ES-I3 (cell line): Measurements from ENCODE around the gene HS6ST2.
A peak's percentile ranks its signal among the peaks of the same experiment; 100 is the strongest.
"Not testable (repeated sequence)": the region's sequence is repeated elsewhere in the genome, so short reads cannot be mapped to it uniquely, and the experiment has no call there.

Experiments
- H3K36me3 ChIP-seq: 2 replicates; pipeline ENCODE4 v1.6.1; 2013; ENCODE audit warnings: mild to moderate bottlenecking, low read length, control low read depth, moderate library complexity; ENCODE audit not compliant: insufficient read depth
- H3K4me1 ChIP-seq: 2 replicates; pipeline ENCODE4 v1.6.1; 2013; ENCODE audit warnings: mild to moderate bottlenecking, control low read depth, low read length; ENCODE audit not compliant: insufficient read depth
- H3K9ac ChIP-seq: 2 replicates; pipeline ENCODE4 v1.6.1; 2013; ENCODE audit warnings: low read depth, mild to moderate bottlenecking, low read length, moderate library complexity
- H3K9me3 ChIP-seq: 2 replicates; pipeline ENCODE4 v1.6.1; 2013; ENCODE audit warnings: mild to moderate bottlenecking, low read length, moderate library complexity; ENCODE audit not compliant: control insufficient read depth, insufficient read depth

HS6ST2 gene

DNA sequence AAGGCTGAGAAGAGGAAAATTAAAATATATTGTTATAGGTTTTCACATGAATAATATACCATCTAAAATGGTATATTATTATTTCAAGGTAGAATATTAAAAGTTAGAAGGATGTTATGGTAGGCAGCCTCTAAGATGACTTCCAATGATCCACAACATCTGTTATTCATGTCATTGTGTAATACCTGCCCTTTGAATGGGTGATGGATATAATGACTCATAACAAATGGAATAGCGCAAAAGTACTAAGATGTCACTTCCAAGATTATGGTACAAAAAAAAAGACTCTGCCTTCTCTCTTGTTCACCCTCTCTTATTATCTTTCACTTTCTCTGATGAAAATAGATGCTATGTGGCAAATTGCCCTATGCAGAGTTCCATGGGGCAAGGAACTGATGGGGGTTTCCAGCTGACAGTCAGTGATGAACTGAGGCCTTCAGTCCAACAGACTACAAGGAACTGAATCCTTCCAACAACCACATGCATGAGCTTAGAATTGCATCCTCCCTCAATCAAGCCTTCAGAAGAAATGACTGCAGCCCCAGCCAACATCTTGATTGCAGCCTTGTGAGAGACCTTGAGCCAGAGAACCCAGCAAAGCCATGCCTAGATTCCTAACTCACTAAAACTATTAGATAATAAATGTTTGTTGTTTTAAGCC lies 57.7 kb downstream of the HS6ST2 start:
- Histone ChIP-seq H3K9me3 (no peaks in the 10 kb centered on the region), H3K9ac (no peak overlapping the region), H3K4me1 (no peaks in the 10 kb centered on the region), H3K36me3 (no peaks in the 10 kb centered on the region)

- no peaks in the 10 kb centered on the region for H3K9me3 ChIP-seq
- H3K4me1 ChIP-seq = no peaks in the 10 kb centered on the region
- H3K9ac ChIP-seq = no peak overlapping the region
- no peaks in the 10 kb centered on the region for H3K36me3 ChIP-seq
Observed at GRCh38 chrX:132887569-132887968, 70.9 kb downstream of the HS6ST2 start.

- Histone ChIP-seq H3K9me3 (no peaks in the 10 kb centered on the region), H3K9ac (no peak overlapping the region), H3K36me3 (no peaks in the 10 kb centered on the region), H3K4me1 (peaks cover 15% of the 10 kb centered on the region)
Observed at GRCh38 chrX:132883358-132883915, 75.0 kb downstream of the HS6ST2 start.

GRCh38 chrX:132880753-132881152 lies 77.7 kb downstream of the HS6ST2 start:
- peaks cover 36% of the 10 kb centered on the region for H3K4me1 ChIP-seq
- H3K9ac ChIP-seq, H3K36me3 ChIP-seq, H3K9me3 ChIP-seq: not testable (repeated sequence)

GRCh38 chrX:132877954-132878536 lies 80.4 kb downstream of the HS6ST2 start:
- H3K9me3 ChIP-seq = no peaks in the 10 kb centered on the region
- H3K9ac ChIP-seq = no peak overlapping the region
- no peaks in the 10 kb centered on the region for H3K36me3 ChIP-seq
- peaks cover 49% of the 10 kb centered on the region for H3K4me1 ChIP-seq

GRCh38 chrX:132876523-132877338 lies 81.7 kb downstream of the HS6ST2 start:
- Histone ChIP-seq H3K9me3 (no peaks in the 10 kb centered on the region), H3K9ac (peak overlapping the region; percentile 13), H3K36me3 (no peaks in the 10 kb centered on the region), H3K4me1 (peaks cover 49% of the 10 kb centered on the region)

DNA sequence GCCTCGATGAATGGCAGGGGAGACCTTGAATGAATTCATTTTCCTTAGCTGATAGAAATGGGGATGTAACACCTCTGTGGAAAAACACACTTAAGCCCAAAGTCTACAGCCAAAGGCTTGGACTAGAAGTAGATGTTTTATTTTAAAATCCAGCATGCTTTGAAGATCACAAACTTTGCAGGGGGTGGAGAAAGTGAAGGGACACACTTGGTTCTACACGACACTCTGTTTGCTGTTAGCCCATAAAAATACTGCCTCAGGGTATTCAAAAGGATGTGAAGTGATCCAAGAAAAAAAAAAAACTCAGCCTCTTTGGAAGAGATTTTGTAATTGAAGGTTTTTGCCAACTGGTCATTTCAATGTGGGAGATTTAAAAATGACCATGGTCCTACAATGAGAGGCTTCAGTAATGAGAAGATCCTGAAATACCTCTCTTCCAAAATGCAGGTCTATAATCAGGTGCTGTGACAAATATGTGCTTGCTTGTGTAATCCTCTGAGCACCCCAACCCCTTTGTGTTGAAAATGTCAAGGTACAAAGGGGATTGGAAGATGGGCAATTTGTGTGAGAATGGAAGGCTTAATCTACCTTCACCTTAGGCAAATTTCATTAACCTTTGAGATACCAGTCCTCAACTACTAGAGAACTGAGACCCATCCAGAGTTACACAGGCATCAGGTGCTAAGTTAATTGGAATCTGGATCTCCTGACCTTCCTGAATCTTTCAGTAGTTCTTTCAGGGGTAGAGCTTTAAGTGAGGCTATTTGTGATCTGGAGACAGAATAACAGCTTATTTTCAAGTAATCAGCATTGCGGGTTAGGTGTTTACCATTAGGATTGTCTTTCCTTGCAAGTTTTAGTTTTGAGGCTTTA lies 82.5 kb downstream of the HS6ST2 start:
- H3K9me3 ChIP-seq = no peaks in the 10 kb centered on the region
- H3K4me1 ChIP-seq = peaks cover 49% of the 10 kb centered on the region
- peak overlapping the region; percentile 11; the same call in 1 of the 2 replicates for H3K9ac ChIP-seq
- H3K36me3 ChIP-seq = no peaks in the 10 kb centered on the region

DNA sequence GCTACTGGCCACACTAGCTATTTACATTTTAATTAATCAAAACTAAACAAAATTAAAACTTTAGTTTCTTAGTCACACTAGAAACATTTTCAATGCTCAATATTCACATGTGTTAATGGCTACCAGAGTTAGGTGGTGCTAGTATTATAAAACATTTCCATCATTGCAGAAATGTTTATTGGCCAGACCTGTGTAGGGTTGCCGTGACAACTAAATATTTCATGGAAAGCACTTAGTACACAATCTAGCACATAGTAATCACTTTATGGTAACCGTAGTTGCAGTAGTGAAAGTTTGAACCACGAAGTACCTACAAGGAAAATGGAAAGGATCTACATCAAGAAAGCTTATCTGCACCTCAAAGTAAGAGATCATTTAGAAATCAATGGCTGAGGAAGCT lies 95.9 kb downstream of the HS6ST2 start:
- Histone ChIP-seq H3K36me3 (no peaks in the 10 kb centered on the region), H3K9ac (no peak overlapping the region)

GRCh38 chrX:132861076-132861475 lies 97.4 kb downstream of the HS6ST2 start:
- Histone ChIP-seq H3K4me1 (no peaks in the 10 kb centered on the region), H3K9me3 (no peaks in the 10 kb centered on the region), H3K36me3 (no peaks in the 10 kb centered on the region)

More for the DNA sequence above, 95.9 kb downstream of the HS6ST2 start:
- H3K9me3 ChIP-seq = no peaks in the 10 kb centered on the region
- H3K4me1 ChIP-seq = no peaks in the 10 kb centered on the region

DNA sequence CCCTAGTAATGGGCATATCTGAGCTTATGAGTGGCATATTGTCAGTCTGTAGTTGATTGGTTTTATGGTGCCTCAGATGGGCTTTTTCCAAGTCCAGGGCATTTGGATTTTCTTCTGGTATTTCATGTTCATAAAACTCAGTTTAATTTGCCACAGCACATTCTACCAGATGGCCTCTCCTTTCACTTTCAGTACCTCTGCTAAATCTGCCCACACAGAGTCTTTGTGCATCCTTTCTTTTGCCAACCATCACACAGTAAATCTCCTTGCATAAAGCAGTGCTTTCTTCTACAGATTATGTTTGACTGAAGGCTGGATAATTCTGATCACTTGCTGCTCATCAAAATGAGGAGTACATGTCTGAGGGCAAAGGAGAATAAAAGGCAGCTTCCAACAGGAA lies 98.2 kb downstream of the HS6ST2 start:
- Histone ChIP-seq H3K9ac (no peak overlapping the region), H3K36me3 (no peaks in the 10 kb centered on the region), H3K9me3 (no peaks in the 10 kb centered on the region), H3K4me1 (no peaks in the 10 kb centered on the region)

More at GRCh38 chrX:132861076-132861475, 97.4 kb downstream of the HS6ST2 start:
- H3K9ac ChIP-seq = no peak overlapping the region

DNA sequence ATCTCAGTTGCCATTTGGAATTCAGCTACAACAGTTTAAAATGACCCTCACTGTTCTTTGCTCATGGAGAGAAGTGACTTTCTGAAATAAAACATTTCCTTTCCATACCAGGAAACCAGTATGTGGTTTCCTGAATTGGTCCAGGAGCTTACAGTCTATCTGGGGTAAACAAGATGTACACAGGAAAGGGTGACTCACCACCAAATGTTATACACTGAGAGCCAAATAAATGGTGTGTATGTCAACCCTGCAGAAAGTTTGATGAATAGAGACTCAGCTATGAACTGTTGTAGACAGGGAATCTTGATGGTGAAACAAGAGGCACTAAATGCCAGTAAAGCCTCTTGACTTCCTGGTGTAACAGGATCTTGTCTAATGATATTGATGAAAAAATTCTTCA lies 100.4 kb downstream of the HS6ST2 start:
- Histone ChIP-seq H3K4me1 (no peaks in the 10 kb centered on the region), H3K36me3 (no peaks in the 10 kb centered on the region), H3K9ac (no peak overlapping the region), H3K9me3 (no peaks in the 10 kb centered on the region)

- no peaks in the 10 kb centered on the region for H3K4me1 ChIP-seq
- H3K9me3 ChIP-seq = no peaks in the 10 kb centered on the region
- H3K36me3 ChIP-seq = no peaks in the 10 kb centered on the region
- H3K9ac ChIP-seq = no peak overlapping the region
Observed at GRCh38 chrX:132855780-132856341, 102.6 kb downstream of the HS6ST2 start.

- Histone ChIP-seq H3K9ac (no peak overlapping the region), H3K9me3 (no peaks in the 10 kb centered on the region), H3K4me1 (peaks cover 6% of the 10 kb centered on the region; the same call in 1 of the 2 replicates), H3K36me3 (no peaks in the 10 kb centered on the region)
Observed at GRCh38 chrX:132853040-132853439, 105.4 kb downstream of the HS6ST2 start.
